Measurements from ENCODE around the gene LHB.
A peak's percentile ranks its signal among the peaks of the same experiment; 100 is the strongest.

LHB gene

GRCh38 chr19:49009828-49010227, 7.1 kb downstream of the LHB start:
- DNase-seq = no peak

- no peak for DNase-seq
Measured at GRCh38 chr19:49006905-49007304, 10.0 kb downstream of the LHB start.

DNA sequence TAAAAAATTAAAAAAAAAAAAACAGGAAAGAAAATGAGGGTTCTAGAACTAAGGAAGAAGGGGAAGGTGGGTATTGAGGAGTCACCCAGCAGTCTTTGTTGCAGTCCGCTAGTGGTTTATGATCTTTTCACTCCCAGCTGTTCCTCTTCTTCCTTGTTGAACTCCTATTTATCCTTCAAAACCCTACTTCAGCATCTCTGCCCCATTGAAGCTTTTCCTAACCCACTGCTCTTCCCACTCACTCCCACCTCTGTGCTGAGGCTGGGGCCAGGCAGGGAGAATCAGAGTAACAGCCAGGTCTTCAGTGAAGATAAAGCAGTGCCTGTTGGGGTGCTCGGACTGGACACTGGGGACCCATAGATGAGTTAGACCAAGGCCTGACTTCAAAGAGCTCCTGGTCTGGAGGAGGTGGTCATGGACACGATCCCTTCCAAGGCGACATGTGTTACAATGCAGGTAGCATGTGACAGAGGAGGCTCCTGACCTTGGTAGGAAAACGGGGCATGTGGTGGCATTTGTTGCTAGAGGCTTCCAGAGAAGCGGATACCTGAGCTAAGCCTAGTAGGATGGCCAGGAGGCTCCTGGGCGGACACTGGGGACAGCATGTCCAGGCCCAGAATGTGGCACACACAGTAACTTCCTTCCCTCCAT, 11.8 kb downstream of the LHB start:
- DNase-seq = no peak

- no peak for DNase-seq
Measured at GRCh38 chr19:49004133-49004532, 12.8 kb downstream of the LHB start.

GRCh38 chr19:48999481-49000325, 17.2 kb downstream of the LHB start:
- DNase-seq = peak in 1 of 2 experiments; percentile 78

- peak in 1 of 2 experiments; percentile 70 for DNase-seq
Measured at GRCh38 chr19:48997972-48998371, 18.9 kb downstream of the LHB start.

GRCh38 chr19:48994035-48994386, 22.9 kb downstream of the LHB start:
- DNase-seq = no peak

- DNase-seq = peak; percentile 97 to 99
Measured at GRCh38 chr19:48993175-48994034, 23.5 kb downstream of the LHB start, which contains the start of the genes GYS1 and RUVBL2. TSS of gene GYS1 (minus strand) at chr19:48993309. CDS start at chr19:48993112, 197 bp downstream. TSS of gene RUVBL2 (plus strand) at chr19:48993887. CDS start at chr19:48993912, 25 bp downstream.

DNA sequence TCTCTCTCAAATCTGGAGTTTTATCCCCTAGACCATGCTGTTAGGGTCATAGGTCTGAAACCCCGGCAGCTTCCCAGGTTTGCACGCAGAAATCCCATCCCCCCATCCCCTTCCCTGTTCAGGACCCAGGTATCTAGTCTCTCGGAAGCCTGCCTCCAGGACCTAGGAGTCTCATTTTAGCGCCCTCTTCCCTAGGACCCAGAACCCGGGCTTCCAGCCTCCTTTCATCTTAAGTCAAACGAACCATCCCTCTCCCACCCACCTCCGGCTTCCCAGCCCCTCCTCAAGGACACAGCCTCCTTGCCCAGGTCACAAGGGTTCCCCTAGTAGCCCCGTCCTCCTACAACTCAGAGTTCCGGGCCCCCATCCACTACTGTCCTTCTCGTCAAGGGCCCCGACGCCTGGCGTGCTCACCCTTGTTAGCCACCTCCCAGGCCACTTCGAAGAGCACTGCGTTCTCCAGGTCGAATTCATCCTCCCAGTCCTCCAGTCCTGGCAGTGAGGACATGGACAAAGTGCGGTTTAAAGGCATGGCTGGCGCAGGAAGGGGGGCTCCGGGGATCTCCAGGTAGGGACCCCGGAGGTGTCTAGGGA, 24.2 kb downstream of the LHB start:
- DNase-seq = peak in 1 of 2 experiments; percentile 68

DNA sequence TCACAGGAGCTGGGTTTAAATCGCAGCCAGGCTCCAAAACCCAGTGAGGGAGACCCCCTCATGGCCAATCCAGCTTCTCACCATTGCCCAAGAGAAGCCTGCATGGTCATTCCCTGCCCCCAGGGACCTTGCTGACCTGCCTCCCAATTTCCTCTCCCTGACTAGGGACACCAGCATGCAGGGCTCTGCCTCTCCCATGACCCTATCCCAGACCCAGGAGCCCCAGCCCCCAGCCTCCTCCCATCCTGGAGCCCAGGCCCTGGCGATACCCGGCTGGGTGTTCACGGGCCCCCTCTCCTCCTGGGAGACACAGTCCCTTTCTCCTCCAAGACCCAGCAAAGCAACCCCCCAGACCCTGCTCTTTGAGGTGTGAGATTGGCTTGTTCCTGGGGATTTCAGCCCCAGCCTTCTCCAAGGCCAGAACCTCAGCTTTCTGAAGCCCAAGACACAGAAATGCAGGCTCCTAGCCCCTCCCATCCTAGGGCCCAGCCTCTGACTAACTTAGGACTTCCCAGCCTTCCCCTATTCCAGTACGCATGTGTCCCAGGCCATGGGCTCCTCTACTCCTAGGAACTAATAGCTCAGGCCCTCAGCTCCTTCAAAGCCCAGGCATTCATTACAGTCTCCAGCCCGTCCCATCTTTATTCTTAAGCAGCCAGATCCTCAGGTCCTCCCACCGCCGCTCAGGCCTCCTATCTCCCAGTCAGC, 24.9 kb downstream of the LHB start:
- no peak for DNase-seq

DNA sequence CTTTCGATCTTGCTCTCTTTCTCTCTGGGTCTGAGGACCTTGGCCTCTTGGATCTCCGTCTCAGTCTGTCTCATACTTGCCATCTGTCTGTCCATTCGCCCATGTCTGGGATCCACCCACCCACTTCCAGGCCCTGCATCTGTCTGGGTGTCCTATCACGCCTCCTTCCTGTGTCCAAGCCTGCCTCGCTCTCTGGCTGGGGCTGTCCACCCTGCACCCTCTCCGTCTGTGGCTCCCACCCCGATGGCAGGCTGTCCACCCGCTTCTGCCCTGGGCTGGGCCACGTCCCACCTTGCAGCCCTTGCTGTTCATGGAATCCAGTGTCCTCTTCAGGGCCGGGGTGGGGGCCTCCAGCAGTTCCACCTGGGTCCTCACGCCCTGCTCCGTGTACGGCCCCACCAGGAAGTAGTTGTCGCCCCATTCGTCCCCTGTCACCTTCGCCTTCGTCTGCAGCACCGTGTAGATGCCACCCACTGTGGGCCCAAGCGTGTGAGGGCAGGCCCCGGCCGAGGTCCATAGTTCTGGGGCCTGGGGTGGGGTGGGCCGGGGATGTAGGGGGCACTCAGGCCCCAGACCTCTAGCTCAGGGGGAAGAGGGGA, 25.8 kb downstream of the LHB start:
- DNase-seq = no peak

DNA sequence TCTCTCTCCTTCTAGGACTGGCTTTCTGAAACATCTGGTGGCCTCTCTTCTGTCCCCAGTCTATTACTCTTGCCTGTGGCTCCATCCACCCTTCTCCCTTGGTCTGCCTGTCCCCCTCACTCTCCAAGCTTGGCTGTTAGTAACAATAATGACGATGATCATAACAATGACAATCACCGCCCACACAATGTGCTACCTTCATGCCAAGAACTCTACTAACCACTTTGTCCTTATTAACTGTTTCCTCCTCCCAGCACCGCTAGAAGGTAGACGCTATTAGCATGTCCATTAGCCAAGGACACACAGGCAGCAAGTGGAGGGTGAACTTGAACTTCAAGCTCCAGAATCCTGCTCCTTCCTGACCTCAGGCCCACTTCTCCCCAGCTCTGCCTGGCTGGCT, 26.5 kb downstream of the LHB start:
- DNase-seq = no peak

- no peak for DNase-seq
Measured at GRCh38 chr19:48989701-48990291, 27.1 kb downstream of the LHB start.

- DNase-seq = no peak
Measured at GRCh38 chr19:48988860-48989259, 28.0 kb downstream of the LHB start.

- no peak for DNase-seq
Measured at GRCh38 chr19:48988286-48988685, 28.6 kb downstream of the LHB start.

GRCh38 chr19:48987323-48987722, 29.6 kb downstream of the LHB start:
- DNase-seq = no peak

- DNase-seq = no peak
Measured at GRCh38 chr19:48986211-48986610, 30.7 kb downstream of the LHB start.

- DNase-seq = no peak
Measured at GRCh38 chr19:48985711-48986110, 31.2 kb downstream of the LHB start.

- DNase-seq = no peak
Measured at GRCh38 chr19:48982280-48982679, 34.6 kb downstream of the LHB start.

DNA sequence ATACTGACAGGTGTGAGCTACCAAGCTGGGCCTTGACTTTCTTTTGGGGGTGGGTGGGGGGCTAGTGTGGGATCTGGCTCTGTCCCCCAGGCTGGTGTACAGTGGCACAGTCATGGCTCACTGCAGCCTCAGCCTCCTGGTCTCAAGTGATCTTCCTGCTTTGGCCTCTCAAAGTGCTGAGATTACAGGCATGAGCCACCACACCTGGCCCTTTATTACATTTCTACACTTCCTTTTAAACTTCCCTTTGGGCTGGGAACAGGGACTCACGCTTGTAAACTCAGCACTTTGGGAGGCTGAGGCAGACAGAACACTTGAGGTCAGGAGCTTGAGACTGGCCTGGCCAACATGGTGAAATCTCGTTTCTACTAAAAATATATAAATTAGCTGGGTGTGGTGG, 39.8 kb downstream of the LHB start:
- no peak for DNase-seq
